SIG-M5 (cell line): ENCODE measurements around the gene GRAMD1B.
"Not testable (repeated sequence)": the region's sequence is repeated elsewhere in the genome, so short reads cannot be mapped to it uniquely, and the experiment has no call there.

ENCODE experiments used
- DNase-seq: peaks from one replicate; lab custom pipeline; 2025; lab: John Stamatoyannopoulos, UW

The GRAMD1B gene

DNA sequence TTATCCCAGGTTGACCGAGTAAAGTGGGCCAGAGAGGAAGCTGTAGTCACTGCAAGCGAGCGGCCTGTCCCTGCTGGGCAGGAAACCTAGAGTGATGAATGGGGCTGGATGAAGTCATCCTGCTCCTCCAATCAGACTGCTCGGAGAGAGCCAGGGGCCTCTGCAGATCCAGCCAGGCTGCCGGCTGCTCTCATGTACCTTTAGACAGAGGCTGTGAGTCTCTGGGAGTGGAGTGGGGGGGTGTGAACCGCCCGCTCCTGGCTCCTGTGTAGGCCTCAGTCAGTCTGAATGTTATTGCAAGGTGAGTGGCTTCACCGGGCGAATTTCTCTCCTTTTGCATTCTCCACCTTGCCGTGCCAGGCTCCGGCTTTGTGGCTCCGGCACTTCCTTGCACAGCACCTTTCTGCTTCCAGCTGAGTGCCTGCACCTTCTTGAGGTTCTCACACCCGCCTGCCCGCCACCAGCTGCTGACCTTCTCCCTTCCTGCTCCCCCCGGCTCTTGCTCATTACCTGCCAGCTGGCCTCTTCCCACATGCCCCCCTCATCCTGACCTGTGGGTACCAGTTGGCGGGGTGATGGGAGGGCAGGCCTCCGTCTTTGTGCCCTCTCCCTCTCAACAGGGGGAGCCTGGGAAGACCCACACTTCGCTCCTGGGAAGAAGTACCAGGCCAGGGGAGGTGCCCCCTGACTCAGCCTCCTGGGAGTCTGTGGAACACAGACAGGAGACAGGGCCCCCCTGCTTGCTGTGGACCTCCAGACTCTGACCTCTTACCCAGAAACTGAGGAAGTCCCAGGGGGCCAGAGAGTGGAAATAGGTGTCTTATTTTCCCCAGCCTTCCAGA lies 79.9 kb downstream of the GRAMD1B start:
- no peak for DNase-seq

DNA sequence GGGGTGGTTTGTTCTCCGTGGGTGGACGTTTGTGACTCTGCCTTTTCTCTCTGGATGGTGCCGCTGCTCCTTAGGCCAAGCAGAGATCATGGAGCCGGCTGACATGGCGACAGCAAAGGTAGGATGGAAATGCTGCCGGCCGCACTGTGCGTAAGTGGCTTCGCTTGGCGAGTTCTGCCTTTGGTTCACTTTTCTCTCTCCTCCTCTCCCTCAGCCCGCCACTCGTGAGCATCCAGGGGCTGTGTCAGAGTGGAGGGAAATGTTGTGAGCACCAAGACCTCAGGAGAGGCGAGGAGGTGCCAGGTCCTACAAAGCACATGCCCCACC lies 80.5 kb downstream of the GRAMD1B start:
- DNase-seq, result no peak

DNA sequence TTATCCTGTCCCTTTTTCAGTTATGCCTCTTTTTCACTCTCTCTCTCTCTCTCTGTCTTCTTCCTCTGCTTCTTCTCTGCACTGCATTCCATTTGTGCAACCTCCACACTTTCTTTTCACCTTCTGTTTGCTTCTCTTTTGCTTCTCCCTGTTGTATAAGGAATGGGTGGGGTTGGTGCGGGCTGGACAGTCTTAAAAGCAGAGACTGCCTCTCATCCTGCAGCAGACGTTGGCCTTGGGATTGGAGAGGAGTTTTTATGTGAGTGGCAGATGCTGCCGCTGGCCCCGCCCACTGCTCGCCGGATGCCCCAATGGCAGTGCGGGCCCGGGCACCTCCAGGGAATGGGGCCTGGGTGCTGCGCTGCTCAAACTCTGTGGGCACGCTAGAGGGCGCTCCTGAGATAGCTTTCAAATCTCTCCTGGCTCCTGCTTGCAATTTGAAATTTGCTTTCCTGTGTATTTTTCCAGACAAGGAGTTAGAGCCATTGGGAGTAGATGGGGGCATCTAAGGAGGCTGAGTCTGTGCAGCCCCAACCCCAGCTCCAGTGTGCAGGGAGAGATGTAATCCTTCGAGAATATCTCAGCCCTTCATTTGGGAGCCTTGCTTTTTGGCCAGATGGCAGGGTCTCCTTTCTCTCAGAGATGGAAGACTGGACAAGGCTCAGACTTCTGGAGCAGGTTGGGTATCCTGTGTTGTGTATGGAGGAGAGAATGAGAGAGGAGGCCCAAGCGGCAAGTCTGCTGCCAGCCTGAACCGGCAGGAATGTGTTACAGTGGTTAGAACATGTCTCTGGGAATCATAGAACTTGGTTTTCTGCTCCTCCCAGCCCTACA lies 81.2 kb downstream of the GRAMD1B start:
- no peak for DNase-seq

DNA sequence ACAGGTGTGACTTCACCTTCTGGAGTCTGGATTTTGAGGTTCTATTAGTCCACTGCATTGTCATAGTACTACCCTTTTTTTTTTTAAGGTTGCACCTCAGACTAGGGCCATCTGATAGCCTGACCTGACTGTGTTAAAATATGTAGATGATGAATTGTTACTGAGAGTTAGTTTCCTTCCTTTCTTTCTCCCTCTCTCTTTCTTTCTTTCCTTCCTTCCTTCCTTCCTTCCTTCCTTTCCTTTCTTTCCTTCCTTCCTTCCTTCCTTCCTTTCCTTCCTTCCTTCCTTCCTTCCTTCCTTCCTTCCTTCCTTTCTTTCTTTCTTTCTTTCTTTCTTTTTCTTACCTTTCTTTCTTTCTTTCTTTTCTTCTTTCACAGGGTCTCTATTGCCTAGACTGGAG lies 83.2 kb downstream of the GRAMD1B start:
- DNase-seq, result not testable (repeated sequence)

DNA sequence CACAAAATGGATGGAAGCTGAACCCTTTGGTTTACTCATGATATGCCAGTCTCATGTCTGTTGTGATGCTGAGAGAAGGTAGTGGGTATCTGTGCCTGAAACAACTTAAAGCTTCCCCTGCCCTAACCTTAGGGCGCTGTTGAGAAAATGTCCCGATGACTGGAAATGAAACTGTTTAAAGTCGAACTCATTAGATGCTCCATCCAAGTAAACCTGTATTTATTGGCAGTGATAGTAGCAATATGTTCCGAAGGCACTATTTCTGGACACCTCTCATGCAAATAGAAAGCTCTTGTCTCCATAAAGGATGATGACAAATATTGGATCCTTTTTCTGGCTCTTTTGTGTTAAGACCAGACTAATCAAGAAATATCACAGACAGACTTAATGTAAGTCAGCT lies 86.2 kb downstream of the GRAMD1B start:
- no peak for DNase-seq

DNA sequence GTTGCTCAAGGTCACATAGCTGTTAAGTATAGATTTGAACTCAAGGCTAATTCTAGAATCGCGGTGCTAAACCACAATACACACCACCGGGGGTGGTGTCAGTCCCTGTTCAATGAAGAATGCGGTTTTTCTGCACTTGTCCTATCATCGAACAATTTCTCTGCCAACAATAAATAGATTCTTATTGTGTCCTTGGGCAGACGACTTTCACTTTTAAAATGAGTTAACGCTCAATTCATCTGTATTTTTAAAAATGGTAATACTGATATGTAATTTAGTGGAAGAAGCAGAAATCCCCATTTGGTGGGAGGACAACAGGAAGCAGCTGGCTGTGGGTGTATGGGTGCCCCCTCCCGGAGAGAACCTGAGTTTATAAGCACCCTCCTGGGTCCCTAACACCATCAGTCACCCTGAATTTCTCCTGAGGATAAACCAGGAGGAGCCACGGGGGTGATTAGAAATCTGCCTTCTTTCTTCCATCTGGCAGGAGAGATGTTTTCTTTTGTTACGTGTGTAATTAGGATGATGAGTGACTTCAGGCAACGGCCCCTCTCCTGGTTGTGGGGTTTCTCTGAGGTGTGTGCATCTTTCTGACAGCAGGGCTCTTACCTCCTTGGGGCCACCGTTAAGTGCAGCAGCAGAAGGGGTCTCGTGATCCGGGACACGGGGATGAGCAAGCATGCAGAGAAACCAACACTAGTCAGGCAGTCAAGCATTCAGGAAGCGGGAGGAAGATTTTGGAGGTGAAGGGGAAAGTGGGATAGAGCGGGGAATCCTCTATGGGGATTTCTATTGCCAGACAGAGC lies 87.7 kb downstream of the GRAMD1B start:
- DNase-seq, result no peak

DNA sequence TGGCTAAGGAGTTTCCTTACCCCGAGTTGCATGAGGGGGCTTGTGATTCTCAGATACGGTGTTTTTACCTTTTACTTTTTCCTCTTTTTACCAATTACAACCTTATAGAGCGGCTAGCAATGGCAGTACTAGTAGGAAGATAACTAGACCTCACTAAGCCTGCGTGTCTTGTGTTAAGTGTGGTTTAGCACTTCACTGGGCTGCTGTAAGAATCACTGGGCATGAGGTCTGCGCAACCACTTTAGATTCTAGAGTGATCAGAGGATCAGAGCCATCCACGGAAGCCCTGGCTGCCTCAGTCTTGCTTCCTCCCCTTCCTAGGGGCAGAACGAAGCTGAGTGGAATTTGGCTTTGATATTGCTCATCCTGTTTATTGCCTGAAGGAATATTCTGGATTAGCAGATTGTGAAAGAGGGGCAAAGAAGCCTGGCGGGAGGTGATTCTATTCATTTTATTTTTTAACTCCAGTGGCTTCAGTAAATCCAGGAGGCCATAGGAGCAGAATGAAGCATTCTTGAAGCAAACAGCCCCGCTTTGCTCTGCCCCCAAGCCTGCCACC lies 88.5 kb downstream of the GRAMD1B start:
- no peak for DNase-seq

DNA sequence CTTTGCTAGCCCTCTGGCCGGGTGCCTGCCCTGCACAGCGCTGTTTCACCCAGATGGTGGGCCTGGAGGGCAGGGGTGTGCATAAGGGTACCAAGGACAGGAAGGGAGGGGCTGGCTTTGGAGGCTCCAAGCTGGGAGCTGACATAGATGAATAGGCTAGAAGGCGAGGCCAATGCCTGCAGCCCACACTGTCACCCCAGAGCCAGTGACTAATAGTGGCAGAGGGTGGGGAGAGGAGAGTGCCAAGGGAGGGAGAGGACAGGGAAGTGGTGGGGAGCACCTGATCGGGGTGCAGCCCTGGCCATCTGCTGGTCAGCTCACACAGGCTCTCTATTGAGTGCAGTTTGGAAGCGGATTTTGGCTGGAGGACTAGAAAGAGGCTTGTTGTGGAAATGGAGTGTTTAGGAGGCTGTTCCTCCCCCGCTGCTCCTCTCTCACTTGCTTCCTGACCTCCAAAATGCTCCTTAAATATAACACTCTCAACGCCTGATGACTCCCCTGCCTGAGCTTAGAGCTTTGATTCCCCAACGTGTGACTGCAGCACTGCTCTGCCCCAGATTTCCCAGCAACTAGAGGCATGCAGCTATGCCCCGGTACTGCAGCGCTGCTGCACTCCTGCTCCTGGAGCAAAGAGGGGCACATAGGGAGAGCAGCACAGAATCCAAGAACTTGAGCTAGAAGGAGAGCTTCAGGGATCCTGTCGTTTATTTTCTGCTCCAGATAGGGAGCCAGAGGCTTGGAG lies 89.2 kb downstream of the GRAMD1B start:
- DNase-seq, result no peak

DNA sequence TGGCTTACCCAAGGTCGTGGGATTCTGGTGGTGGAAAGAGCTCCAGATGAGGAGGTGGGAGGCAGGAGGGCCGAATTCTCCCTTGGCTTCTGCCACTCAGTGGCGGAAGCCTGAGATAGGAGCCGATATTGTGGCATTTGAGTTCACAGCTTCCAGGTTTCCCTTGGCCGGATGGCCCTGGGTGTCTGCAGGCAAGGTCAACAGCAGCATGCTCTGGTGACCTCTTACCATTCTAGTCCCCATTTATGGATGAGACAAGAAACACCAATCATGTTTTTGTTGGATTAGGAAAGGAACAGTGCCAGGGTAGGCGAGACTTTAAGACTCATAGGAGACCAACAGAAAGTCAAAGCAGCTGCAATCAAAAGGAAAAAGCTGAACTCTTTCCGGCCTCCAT lies 89.7 kb downstream of the GRAMD1B start:
- DNase-seq, result no peak

DNA sequence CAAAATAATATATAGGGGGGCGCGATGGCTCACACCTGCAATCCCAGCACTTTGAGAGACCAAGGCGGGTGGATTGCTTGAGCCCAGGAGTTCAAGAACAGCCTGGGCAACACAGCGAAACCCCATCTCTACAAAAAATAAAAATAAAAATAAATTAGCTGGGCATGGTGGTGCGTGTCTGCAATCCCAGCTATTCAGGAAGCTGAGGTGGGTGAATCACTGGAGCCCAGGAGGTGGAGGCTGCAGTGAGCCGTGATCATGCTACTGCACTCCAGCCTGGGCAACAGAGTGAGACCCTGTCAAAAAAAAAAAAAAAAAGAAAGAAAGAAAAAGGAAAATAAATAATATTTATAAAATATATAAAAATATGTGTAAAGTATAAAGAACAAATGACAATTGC lies 90.4 kb downstream of the GRAMD1B start:
- DNase-seq, result not testable (repeated sequence)

DNA sequence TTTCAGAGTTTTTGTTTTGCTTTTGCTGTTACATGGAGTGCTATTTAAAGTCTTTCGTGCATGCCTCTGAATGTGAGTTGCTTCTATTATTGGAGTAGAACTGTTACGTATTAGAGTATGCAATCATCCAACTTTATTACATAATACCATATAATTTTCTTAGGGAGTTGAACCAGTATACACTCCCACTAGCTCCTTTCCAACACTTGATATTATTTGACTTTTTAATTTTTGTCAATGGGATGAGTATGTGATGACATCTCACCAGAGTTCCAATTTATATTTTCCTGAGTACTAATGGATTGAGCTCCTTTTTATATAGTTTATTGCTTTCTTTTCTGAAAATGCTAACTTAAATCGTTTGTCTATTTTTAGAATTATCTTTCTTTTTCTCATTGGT lies 90.9 kb downstream of the GRAMD1B start:
- DNase-seq, result no peak

DNA sequence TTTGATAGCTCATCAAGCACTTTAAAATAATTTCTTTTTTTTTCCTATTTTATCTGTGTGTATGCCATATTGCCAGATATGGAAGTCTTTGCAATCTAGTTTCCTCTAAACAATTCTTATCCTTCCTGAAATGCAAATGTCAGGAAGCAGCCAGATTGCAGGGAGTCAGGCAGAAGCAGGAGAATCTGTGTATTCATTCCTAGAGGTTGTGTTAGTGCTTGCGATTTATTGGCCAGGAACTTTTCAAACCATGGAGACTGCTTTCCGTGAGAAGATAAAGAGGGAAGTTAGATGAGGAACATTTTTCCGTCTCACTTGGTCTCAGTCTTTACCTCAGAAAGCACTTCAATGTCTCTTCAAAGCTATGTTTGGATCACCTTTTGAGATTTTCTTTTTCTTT lies 91.9 kb downstream of the GRAMD1B start:
- DNase-seq, result no peak

DNA sequence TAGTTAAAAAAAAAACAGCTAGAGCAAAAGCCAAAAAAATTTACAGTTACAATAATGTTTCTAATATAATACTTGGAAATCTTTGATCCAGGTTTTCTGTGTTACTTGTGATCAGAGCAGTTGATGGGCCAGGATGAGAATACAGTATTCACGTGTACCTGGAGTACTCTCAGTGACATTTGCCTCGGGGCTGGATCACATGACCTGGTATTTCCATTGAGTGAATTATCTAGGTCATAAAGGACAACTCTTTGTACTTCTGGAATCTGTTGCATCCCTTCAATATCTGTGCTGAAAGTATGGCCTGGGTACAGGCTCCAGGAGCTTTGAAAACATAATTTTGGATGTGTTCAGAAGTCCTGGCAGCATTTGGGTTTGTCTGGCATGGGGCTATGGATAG lies 93.5 kb downstream of the GRAMD1B start:
- no peak for DNase-seq

DNA sequence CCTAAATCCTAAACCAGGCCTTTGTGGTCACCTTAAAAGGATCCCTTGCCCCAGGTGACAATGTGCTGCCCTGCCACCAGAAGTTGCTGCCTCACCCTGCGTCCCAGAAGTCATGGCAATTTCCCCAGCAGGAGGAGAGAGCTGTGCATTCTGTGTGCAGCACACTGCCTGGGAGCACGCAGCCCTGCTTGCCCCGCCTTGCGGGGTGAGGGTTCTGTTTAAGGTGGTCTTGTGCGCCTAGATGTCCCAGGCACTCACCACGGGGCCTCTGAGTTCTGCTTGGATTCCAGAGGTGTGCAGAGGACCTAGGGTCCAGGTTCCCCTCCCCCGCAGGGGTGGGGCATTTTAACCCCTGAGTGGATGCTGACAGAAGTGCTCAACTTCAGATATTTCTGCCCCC lies 95.0 kb downstream of the GRAMD1B start:
- no peak for DNase-seq

DNA sequence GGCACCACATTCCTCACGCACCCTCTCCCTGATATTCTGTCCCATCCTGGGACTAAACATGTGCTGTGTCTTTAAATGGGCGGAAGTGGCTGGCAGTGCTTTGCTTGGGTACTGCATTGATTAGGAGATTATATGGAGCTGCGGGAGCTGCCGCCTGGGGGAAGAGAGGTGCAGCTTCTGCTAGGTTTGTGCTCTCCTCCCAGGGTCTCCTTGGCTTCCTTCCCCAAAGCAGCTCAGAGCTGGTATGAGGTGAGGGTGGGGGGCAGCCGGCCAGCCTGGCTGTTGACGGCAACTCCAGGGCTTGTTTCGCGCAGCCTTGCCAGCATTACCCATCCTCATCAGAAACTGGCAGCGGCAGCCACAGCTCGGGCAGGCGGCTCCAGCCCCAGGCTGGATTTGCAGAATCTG lies 95.4 kb downstream of the GRAMD1B start:
- no peak for DNase-seq

DNA sequence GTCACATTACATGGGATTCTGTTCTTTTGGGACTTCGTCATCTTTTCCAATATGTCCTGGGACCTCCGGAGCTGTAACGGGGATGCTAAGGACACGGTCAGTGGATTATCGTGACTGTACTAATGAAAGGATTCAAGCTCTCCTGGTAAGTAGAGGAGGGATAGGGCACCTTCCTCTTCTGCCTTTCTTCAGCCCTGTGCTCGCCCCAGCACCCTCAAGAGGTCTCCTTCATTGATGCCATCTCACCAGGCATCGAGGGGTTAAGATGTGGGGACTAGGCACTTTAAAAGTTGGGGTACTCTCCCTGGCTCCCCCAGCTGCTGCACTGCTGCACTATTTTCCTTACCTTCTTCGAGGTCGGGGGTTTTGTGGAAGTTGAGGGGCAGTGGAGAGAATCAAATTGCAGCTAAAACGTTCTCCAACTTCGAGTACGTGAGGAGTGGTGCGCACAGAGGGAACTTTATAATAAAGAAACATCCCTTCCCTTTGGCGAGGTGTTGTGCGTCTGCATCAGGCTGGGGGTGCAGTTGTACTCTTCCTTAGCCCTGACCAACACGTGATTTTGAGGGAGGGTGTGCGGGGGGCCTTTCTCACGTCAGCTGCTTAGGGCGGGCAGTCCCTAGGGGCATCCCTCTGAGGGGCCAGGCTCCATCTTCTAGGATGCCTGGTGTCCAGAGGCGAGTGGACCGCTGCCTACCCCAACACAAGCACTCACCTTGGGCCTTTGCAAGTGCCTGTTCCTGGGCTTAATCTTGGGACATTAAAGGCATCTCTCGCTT lies 96.1 kb downstream of the GRAMD1B start:
- DNase-seq, result no peak

DNA sequence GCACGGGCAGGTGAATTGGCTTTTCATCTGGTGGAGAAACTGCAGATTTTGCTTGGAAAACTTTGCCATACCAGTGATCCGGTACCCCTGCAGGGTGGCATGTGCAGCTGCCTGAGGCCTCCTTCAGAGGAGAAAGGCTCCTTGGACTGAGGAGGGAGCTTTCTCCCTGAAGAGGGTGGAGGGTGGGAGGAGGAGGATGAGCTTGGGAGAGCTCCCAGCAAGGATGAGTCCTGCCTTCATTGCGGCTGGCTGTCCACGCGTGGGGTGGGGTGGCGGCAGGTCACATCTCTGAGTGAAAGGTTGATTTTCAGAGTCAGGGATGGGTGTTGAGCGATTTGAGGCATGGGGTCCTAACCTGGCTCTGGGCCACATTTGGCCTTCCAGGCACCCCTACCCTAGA lies 96.8 kb downstream of the GRAMD1B start:
- DNase-seq, result no peak

DNA sequence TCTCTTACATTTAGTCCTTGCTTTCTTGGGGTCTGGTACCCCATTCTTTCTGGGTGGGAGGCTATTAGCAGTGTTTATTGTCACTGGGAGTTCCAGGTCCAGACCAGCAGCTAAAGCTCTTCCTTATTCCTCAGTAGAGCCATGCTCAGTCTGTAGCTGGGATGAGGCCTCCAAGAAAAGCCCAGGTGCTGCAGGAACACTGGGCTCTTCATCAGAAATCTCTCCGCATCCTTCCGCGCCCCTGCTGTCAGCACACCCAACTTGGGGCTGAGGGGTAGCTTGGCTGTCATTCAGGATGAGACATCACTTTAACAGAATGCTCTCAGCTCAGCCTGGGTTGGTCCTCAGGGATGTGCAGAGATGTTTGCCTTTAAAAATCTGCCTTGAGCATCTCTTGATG lies 97.5 kb downstream of the GRAMD1B start:
- DNase-seq, result no peak

DNA sequence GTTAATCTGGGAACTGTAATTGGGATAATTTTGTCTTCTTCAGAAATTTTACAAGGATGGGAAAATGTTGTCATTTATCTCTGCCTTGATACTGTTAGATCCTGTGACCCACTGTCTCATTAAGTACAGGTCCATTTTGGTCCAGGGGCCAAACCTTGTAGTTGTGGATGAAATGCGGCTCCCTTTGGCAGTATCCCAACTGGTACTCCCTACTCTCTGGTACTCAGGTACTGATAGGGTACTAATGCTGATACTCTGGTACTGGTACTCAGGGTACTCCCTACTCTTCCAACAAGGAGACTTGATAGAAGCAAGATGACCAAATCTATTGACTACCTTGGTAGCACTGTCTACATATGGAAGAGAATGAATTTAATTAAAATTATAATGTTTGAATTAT lies 97.9 kb downstream of the GRAMD1B start:
- no peak for DNase-seq

DNA sequence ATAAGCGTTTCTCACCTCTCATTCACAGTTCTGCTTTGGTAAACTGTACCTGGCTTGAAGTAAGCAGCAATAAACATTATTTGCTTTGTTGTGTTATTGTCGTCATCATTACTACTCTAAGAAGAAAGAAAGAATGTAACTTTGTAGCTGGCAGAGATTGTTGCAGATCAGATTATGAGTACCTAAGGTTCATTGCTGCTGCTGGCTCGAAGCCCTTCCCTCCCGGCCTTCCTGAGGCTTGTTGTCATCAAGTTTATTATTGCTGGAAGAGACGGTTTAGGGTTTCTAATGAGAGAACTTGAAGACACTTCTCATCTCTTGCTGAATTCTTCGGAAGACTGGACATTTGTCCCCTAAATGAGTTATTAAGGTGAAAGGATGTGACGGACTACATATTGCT lies 101.3 kb downstream of the GRAMD1B start:
- DNase-seq, result no peak

DNA sequence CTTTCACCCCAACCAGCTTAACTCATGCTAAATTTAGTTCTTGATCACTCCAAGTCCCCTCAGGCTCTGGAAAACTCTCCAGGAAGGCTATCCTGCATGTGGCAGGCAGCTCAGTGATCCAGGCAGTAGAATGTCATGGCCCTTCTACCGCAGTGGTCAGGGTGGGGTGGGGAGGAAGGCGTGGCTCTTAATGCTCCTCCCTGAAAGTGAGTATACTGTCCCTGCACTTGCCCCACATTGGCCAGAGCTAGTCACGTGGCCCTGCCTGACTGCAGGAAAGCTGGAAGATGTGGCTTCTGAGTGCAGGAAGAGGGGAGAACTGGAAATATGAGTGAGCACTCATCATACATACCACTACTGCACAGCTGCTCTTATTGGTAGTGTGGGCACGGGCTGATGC lies 102.1 kb downstream of the GRAMD1B start:
- DNase-seq, result no peak
